MCF 10A (cell line): Measurements from ENCODE around the gene HYAL4. TPM values are rescaled to one million over a fixed set of nuclear protein-coding genes. Genes with fewer than 3 reads are reported as not detected.

Experiments used
- Bru-seq: library from RNA; stranded (reverse); fragments of 400-500 nt; gene quantifications from one replicate; lab custom pipeline; 2021; lab: Mats Ljungman, UMichigan
- BruChase-seq, 2 experiments: library from RNA; stranded (reverse); fragments of 400-500 nt; gene quantifications; one replicate each; lab custom pipeline; 2021; lab: Mats Ljungman, UMichigan
- BruUV-seq: library from RNA; stranded (reverse); fragments of 400-500 nt; replicated peaks from 2 replicates; lab custom pipeline; 2021; lab: Mats Ljungman, UMichigan
- CTCF ChIA-PET: fragments of 300-600 bp; sonication (Branson Sonifier 250); formaldehyde crosslinking; extraction: SDS; loops from one replicate; lab custom pipeline; 2021; ENCODE audit warnings: antibody characterized with exemption, inconsistent platforms; lab: Yijun Ruan, JAX
- POLR2A ChIA-PET: fragments of 300-600, 350-650 bp; sonication (Branson Sonifier 250); formaldehyde crosslinking; extraction: SDS; loops from one replicate; lab custom pipeline; 2020; ENCODE audit warnings: antibody characterized with exemption, inconsistent platforms; lab: Yijun Ruan, JAX
- DNase-seq: peaks from one replicate; pipeline ENCODE4 v3.0.0-alpha.2; 2018; ENCODE audit not compliant: unreplicated experiment
- H3K27ac Mint-ChIP-seq: one replicate; pipeline ENCODE4 v1.8.0; 2022; ENCODE audit warnings: mild to moderate bottlenecking, low read depth, mixed read lengths; ENCODE audit not compliant: unreplicated experiment
- H3K27me3 Mint-ChIP-seq: one replicate; pipeline ENCODE4 v1.8.0; 2022; ENCODE audit warnings: mixed read lengths; ENCODE audit not compliant: insufficient read depth, unreplicated experiment
- H3K36me3 Mint-ChIP-seq: one replicate; pipeline ENCODE4 v1.8.0; 2022; ENCODE audit warnings: mild to moderate bottlenecking, moderate library complexity, mixed read lengths; ENCODE audit not compliant: insufficient read depth, unreplicated experiment
- H3K4me1 Mint-ChIP-seq: one replicate; pipeline ENCODE4 v1.8.0; 2022; ENCODE audit warnings: mixed read lengths; ENCODE audit not compliant: insufficient read depth, unreplicated experiment
- H3K4me3 Mint-ChIP-seq: one replicate; pipeline ENCODE4 v1.8.0; 2022; ENCODE audit warnings: mild to moderate bottlenecking, moderate library complexity, mixed read lengths; ENCODE audit not compliant: unreplicated experiment
- H3K9me3 Mint-ChIP-seq: one replicate; pipeline ENCODE4 v1.8.0; 2022; ENCODE audit warnings: mixed read lengths; ENCODE audit not compliant: unreplicated experiment
- intact Hi-C: fragments of 100-400 bp; cut with micrococcal nuclease; formaldehyde crosslinking; loops from 2 replicates; pipeline ENCODE4 v1.14.1; 2022
- long read RNA-seq: library from polyadenylated mRNA; stranded (forward); transcript quantifications from one replicate; pipeline ENCODE4 v2.0.0, GENCODE V29; 2022
- total RNA-seq: library from RNA; stranded (reverse); gene quantifications from 2 replicates; pipeline ENCODE4 v1.2.3, GENCODE V29; 2022
- TF ChIP-seq, protein P1 (sequence below): fragments of 200-600 bp; IDR thresholded peaks from one replicate; pipeline ENCODE4 v1.8.0; 2022; ENCODE audit warnings: antibody characterized with exemption, mild to moderate bottlenecking; ENCODE audit not compliant: unreplicated experiment

HYAL4 gene, protein sequence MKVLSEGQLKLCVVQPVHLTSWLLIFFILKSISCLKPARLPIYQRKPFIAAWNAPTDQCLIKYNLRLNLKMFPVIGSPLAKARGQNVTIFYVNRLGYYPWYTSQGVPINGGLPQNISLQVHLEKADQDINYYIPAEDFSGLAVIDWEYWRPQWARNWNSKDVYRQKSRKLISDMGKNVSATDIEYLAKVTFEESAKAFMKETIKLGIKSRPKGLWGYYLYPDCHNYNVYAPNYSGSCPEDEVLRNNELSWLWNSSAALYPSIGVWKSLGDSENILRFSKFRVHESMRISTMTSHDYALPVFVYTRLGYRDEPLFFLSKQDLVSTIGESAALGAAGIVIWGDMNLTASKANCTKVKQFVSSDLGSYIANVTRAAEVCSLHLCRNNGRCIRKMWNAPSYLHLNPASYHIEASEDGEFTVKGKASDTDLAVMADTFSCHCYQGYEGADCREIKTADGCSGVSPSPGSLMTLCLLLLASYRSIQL
- not detected in 2 replicates for total RNA-seq
- percentile 4 among the genes with signal in this experiment for Bru-seq, nascent RNA
- BruChase-seq, experiment 1, labeled RNA remaining after a 6-hour chase = percentile 15 among the genes with signal in this experiment
- percentile 14 among the genes with signal in this experiment for BruChase-seq, experiment 2, labeled RNA remaining after a 2-hour chase
- long read RNA-seq = 0 reads

DNA sequence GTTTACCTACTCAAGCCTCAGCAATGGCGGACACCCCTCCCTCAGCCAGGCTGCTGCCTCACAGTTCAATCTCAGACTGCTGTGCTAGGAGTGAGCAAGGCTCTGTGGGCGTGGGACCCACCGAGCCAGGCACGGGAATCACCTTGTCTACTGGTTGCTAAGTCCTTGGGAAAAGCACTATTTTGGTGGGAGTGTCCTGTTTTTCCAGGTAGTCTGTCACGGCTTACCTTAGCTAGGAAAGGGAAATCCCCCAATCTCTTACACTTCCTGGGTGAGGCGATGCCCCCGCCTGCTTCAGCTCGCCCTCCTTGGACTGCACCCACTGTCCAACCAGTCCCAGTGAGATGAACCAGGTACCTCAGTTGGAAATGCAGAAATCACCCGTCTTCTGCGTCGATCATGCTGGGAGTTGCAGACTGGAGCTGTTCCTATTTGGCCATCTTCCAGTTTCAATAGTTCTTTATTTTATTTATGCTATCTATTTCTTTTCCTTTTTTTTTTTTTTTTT lies at the start of gene HYAL4:
HYAL4 (plus strand) TSS at position 458 of the 508 bp plus-strand sequence. CDS start 23,105 bp downstream, outside the sequence.
- peaks cover 8% of the 10 kb centered on the region for H3K9me3 Mint-ChIP-seq
- ChIA-PET CTCF (interaction anchor here (0.7 to 2.2 kb wide), 5 partner anchors 10 to 1772 kb away, joined by 3 to 13 read pairs (median 4); no protein-coding TSS in a partner anchor), POLR2A (interaction anchor here (1.4 kb wide), 1 partner anchor 10 kb away, joined by 3 read pairs; no protein-coding TSS in a partner anchor)
- no peak within 1 kb of the TSS for H3K4me3 Mint-ChIP-seq
- BruUV-seq = no TSS peak
- intact Hi-C loops = no loop called here
- H3K4me1 Mint-ChIP-seq = peaks cover 14% of the 10 kb centered on the region
- peak within 1 kb of the TSS; percentile 33 for H3K27ac Mint-ChIP-seq
- H3K27me3 Mint-ChIP-seq = no peaks in the 10 kb centered on the region
- no peaks in the 10 kb centered on the region for H3K36me3 Mint-ChIP-seq
- no peak for DNase-seq
- TF ChIP-seq, protein P1, sequence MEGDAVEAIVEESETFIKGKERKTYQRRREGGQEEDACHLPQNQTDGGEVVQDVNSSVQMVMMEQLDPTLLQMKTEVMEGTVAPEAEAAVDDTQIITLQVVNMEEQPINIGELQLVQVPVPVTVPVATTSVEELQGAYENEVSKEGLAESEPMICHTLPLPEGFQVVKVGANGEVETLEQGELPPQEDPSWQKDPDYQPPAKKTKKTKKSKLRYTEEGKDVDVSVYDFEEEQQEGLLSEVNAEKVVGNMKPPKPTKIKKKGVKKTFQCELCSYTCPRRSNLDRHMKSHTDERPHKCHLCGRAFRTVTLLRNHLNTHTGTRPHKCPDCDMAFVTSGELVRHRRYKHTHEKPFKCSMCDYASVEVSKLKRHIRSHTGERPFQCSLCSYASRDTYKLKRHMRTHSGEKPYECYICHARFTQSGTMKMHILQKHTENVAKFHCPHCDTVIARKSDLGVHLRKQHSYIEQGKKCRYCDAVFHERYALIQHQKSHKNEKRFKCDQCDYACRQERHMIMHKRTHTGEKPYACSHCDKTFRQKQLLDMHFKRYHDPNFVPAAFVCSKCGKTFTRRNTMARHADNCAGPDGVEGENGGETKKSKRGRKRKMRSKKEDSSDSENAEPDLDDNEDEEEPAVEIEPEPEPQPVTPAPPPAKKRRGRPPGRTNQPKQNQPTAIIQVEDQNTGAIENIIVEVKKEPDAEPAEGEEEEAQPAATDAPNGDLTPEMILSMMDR = no peak

DNA sequence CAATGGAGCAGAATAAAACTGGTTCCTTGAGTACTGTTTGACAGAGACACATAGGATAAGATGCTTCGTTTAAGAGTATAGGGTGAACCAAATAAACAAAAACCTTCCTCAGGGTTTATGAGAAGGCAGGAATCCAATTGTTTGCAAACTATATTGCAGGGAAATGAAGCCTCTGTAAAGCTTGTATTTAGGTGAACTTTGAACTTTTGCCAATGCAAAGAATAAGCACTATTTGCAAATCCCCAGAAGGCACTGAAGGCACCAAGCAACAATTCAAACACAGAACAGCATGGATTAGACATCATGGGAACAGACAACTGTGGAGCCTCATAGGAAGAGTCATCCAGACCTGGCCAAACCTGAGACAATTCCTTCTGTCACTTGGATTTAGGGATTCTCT lies 49.1 kb upstream of the HYAL4 start:
- POLR2A ChIA-PET = no interaction called here
- intact Hi-C loops = loop anchor here (2.0 to 10.0 kb wide), 5 partner anchors 114 to 1059 kb away; no protein-coding TSS in a partner anchor
- no peak overlapping the region for H3K4me3 Mint-ChIP-seq

DNA sequence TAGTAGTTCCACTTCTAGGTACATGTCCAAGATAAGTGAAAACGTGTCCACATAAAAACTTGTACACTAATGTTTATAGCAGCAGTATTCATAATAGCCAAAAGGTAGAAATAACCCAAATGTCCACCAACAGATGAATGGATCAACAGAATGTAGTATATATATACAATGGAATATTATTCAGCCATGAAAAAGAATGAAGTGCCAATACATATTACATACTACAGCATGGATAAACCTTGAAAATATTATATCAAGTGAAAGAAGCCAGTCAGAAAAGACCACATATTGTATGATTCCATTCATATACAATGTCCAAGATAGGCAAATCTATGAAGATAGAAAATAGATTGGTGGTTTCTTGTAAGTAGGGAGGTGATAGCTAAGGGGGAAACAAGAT lies 48.4 kb upstream of the HYAL4 start:
- TF ChIP-seq, protein P1 = no peak
- ChIA-PET POLR2A (interaction anchor here (2.8 to 4.7 kb wide), 3 partner anchors 25 to 68 kb away, joined by 42 to 58 read pairs (median 48); partner anchors contain the start of gene WASL), CTCF (interaction anchor here (0.6 to 5.8 kb wide), 14 partner anchors 9 to 1013 kb away, joined by 3 to 146 read pairs (median 8); partner anchors contain the start of genes GPR37 and WASL)
- no TSS peak for BruUV-seq
- intact Hi-C loops = loop anchor here (2.0 to 10.0 kb wide), 5 partner anchors 114 to 1058 kb away; no protein-coding TSS in a partner anchor
- Mint-ChIP-seq H3K4me1 (peaks cover 12% of the 10 kb centered on the region), H3K9me3 (no peaks in the 10 kb centered on the region), H3K27me3 (no peaks in the 10 kb centered on the region), H3K36me3 (no peaks in the 10 kb centered on the region), H3K27ac (no peak overlapping the region), H3K4me3 (no peak overlapping the region)
- DNase-seq = no peak

More for the DNA sequence above, 49.1 kb upstream of the HYAL4 start:
- TF ChIP-seq, protein P1 = no peak
- no peaks in the 10 kb centered on the region for H3K27me3 Mint-ChIP-seq
- BruUV-seq = no TSS peak
- H3K9me3 Mint-ChIP-seq = no peaks in the 10 kb centered on the region
- DNase-seq = no peak
- no peaks in the 10 kb centered on the region for H3K36me3 Mint-ChIP-seq
- CTCF ChIA-PET = interaction anchor here (0.7 to 5.8 kb wide), 5 partner anchors 9 to 76 kb away, joined by 3 to 146 read pairs (median 3); no protein-coding TSS in a partner anchor
- H3K4me1 Mint-ChIP-seq = peaks cover 12% of the 10 kb centered on the region
- no peak overlapping the region for H3K27ac Mint-ChIP-seq
